GM12872 (cell line): ENCODE results near the gene TGIF2LY.
"Not testable (repeated sequence)": the region's sequence is repeated elsewhere in the genome, so short reads cannot be mapped to it uniquely, and the experiment has no call there.

Experiments
- TF ChIP-seq, protein P1 (sequence below): IDR thresholded peaks from 3 replicates; pipeline ENCODE4 v1.5.1; 2011; ENCODE audit warnings: low read depth, mild to moderate bottlenecking, low read length, moderate library complexity; ENCODE audit not compliant: insufficient read depth

Gene TGIF2LY

GRCh38 chrY:3578767-3579166 lies at the start of gene TGIF2LY:
Gene TGIF2LY (plus strand): TSS chrY:3579067. CDS start chrY:3579245, 178 bp downstream.
- TF ChIP-seq, protein P1, sequence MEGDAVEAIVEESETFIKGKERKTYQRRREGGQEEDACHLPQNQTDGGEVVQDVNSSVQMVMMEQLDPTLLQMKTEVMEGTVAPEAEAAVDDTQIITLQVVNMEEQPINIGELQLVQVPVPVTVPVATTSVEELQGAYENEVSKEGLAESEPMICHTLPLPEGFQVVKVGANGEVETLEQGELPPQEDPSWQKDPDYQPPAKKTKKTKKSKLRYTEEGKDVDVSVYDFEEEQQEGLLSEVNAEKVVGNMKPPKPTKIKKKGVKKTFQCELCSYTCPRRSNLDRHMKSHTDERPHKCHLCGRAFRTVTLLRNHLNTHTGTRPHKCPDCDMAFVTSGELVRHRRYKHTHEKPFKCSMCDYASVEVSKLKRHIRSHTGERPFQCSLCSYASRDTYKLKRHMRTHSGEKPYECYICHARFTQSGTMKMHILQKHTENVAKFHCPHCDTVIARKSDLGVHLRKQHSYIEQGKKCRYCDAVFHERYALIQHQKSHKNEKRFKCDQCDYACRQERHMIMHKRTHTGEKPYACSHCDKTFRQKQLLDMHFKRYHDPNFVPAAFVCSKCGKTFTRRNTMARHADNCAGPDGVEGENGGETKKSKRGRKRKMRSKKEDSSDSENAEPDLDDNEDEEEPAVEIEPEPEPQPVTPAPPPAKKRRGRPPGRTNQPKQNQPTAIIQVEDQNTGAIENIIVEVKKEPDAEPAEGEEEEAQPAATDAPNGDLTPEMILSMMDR, result not testable (repeated sequence)
